ENCODE measurements around the gene POGK. TPM values are rescaled to one million over a fixed set of nuclear protein-coding genes. Genes with fewer than 3 reads are reported as not detected.

POGK gene
- total RNA-seq, 1 experiment from 2014 or later, result 38.3 TPM

- TF ChIP-seq EZH2 (IDR thresholded peaks at IDR 0.05; ENCODE audit: low read length, unreplicated experiment), result no peak
- TF ChIP-seq CTCF (conservative IDR thresholded peaks at IDR 0.05; ENCODE audit: low read depth, low read length), result no peak
- TF ChIP-seq EZH2phosphoT487 (IDR thresholded peaks at IDR 0.05; ENCODE audit: borderline replicate concordance, low read length), result no peak
- Histone ChIP-seq H3K9me3 (ENCODE audit: low read length) (no peaks in the 10 kb centered on the region), H3K9me2 (replicated peaks; ENCODE audit: low read length) (no peaks in the 10 kb centered on the region), H3K4me1 (ENCODE audit: insufficient read depth, low read length) (no peaks in the 10 kb centered on the region), H3K4me3 (ENCODE audit: low read length) (no peak overlapping the region), H3K36me3 (ENCODE audit: low read depth, low read length) (no peaks in the 10 kb centered on the region), H3K27ac (ENCODE audit: low read length) (no peak overlapping the region), H3K79me2 (ENCODE audit: low read length) (no peaks in the 10 kb centered on the region), H3F3A (ENCODE audit: low read length, unreplicated experiment) (no peaks in the 10 kb centered on the region), H3K9ac (ENCODE audit: low read length) (no peak overlapping the region), H4K20me1 (ENCODE audit: low read length) (no peaks in the 10 kb centered on the region), H3K4me2 (ENCODE audit: low read length) (no peak overlapping the region), H2AFZ (ENCODE audit: low read length) (no peak overlapping the region), H3K27me3 (ENCODE audit: low read length) (no peaks in the 10 kb centered on the region)
- no TSS peak for BruUV-seq (replicated peaks)
- DNase-seq, result no peak
- ATAC-seq, result no peak
- CTCF ChIA-PET, result no interaction called here
- intact Hi-C loops (cut with micrococcal nuclease), result no loop called here
- POLR2A ChIA-PET (ENCODE audit: unreplicated experiment), result no interaction called here
Observed at GRCh38 chr1:166884040-166884642, 44.9 kb downstream of the POGK start.

DNA sequence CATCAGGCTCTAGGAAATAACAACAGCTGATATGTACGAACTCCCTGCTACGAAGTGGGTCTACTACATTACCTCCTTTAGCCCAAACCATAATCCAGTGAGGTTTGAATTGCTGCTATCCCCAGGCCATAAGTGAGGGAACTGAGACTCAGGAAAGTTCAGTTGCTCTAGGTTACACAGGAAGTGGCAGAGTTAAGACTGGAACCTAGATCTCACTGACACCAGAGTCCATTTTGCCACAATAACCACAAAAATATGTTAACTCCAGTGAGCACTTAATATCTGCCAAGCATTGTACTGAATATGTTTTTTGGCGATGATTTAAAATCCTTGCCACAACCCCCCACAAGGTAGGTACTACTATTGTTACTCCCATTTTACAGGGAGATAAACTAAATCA is 45.7 kb downstream of the POGK start:
- intact Hi-C loops (cut with micrococcal nuclease), result no loop called here
- ChIA-PET POLR2A (ENCODE audit: unreplicated experiment) (interaction anchor here (0.6 kb wide), 1 partner anchor 148 kb away, joined by 8 read pairs; no protein-coding TSS in a partner anchor), CTCF (no interaction called here)
- H3K4me1 ChIP-seq (ENCODE audit: insufficient read depth, low read length), result no peaks in the 10 kb centered on the region
- H3K36me3 ChIP-seq (ENCODE audit: low read depth, low read length), result no peaks in the 10 kb centered on the region
- H2AFZ ChIP-seq (ENCODE audit: low read length), result no peak overlapping the region
- no TSS peak for BruUV-seq (replicated peaks)
- H3K27me3 ChIP-seq (ENCODE audit: low read length), result no peaks in the 10 kb centered on the region
- H4K20me1 ChIP-seq (ENCODE audit: low read length), result no peaks in the 10 kb centered on the region
- H3K27ac ChIP-seq (ENCODE audit: low read length), result no peak overlapping the region
- H3K4me2 ChIP-seq (ENCODE audit: low read length), result no peak overlapping the region
- no peak overlapping the region for H3K9ac ChIP-seq (ENCODE audit: low read length)
- no peaks in the 10 kb centered on the region for H3K79me2 ChIP-seq (ENCODE audit: low read length)
- H3K9me2 ChIP-seq (replicated peaks; ENCODE audit: low read length), result no peaks in the 10 kb centered on the region
- DNase-seq (no peak), ATAC-seq (no peak)
- TF ChIP-seq EZH2 (IDR thresholded peaks at IDR 0.05; ENCODE audit: low read length, unreplicated experiment), result no peak
- TF ChIP-seq EZH2phosphoT487 (IDR thresholded peaks at IDR 0.05; ENCODE audit: borderline replicate concordance, low read length), result no peak
- no peak for TF ChIP-seq CTCF (conservative IDR thresholded peaks at IDR 0.05; ENCODE audit: low read depth, low read length)
- no peak overlapping the region for H3K4me3 ChIP-seq (ENCODE audit: low read length)
- no peaks in the 10 kb centered on the region for H3K9me3 ChIP-seq (ENCODE audit: low read length)
- H3F3A ChIP-seq (ENCODE audit: low read length, unreplicated experiment), result no peaks in the 10 kb centered on the region

GRCh38 chr1:166888373-166889111 is 49.3 kb downstream of the POGK start:
- ChIA-PET CTCF (no interaction called here), POLR2A (ENCODE audit: unreplicated experiment) (no interaction called here)
- ATAC-seq, result no peak
- Histone ChIP-seq H3K36me3 (ENCODE audit: low read depth, low read length) (no peaks in the 10 kb centered on the region), H3K9ac (ENCODE audit: low read length) (no peak overlapping the region), H3F3A (ENCODE audit: low read length, unreplicated experiment) (no peaks in the 10 kb centered on the region), H3K79me2 (ENCODE audit: low read length) (no peaks in the 10 kb centered on the region), H3K9me2 (replicated peaks; ENCODE audit: low read length) (no peaks in the 10 kb centered on the region), H3K9me3 (ENCODE audit: low read length) (no peaks in the 10 kb centered on the region), H4K20me1 (ENCODE audit: low read length) (no peaks in the 10 kb centered on the region), H3K4me2 (ENCODE audit: low read length) (no peak overlapping the region), H2AFZ (ENCODE audit: low read length) (no peak overlapping the region), H3K4me1 (ENCODE audit: insufficient read depth, low read length) (no peaks in the 10 kb centered on the region), H3K4me3 (ENCODE audit: low read length) (no peak overlapping the region), H3K27ac (ENCODE audit: low read length) (no peak overlapping the region), H3K27me3 (ENCODE audit: low read length) (peaks cover 16% of the 10 kb centered on the region; the same call in 1 of the 2 replicates)
- DNase-seq, result no peak
- no TSS peak for BruUV-seq (replicated peaks)
- TF ChIP-seq CTCF (conservative IDR thresholded peaks at IDR 0.05; ENCODE audit: low read depth, low read length) (no peak), EZH2phosphoT487 (IDR thresholded peaks at IDR 0.05; ENCODE audit: borderline replicate concordance, low read length) (no peak), EZH2 (IDR thresholded peaks at IDR 0.05; ENCODE audit: low read length, unreplicated experiment) (no peak)
- intact Hi-C loops (cut with micrococcal nuclease), result no loop called here
